ENCODE data around the gene MYH7.

MYH7 gene

GRCh38 chr14:23452237-23452636, 16.8 kb upstream of the MYH7 start:
- no peak overlapping the region for H3K4me3 ChIP-seq (ENCODE audit: low read length)
- no peak for DNase-seq (ENCODE audit: low read depth, low spot score)

- DNase-seq (ENCODE audit: low read depth, low spot score) = no peak
- no peak overlapping the region for H3K4me3 ChIP-seq (ENCODE audit: low read length)
Measured at GRCh38 chr14:23450379-23450778, 14.9 kb upstream of the MYH7 start.

GRCh38 chr14:23449314-23449713, 13.9 kb upstream of the MYH7 start:
- DNase-seq (ENCODE audit: low read depth, low spot score) = no peak
- H3K4me3 ChIP-seq (ENCODE audit: low read length) = no peak overlapping the region

GRCh38 chr14:23447361-23448350, 12.2 kb upstream of the MYH7 start:
- no peak for DNase-seq (ENCODE audit: low read depth, low spot score)
- H3K4me3 ChIP-seq (ENCODE audit: low read length) = no peak overlapping the region

- DNase-seq (ENCODE audit: low read depth, low spot score) = no peak
- H3K4me3 ChIP-seq (ENCODE audit: low read length) = no peak overlapping the region
Measured at GRCh38 chr14:23446291-23446851, 10.9 kb upstream of the MYH7 start.

GRCh38 chr14:23445773-23446172, 10.3 kb upstream of the MYH7 start:
- no peak for DNase-seq (ENCODE audit: low read depth, low spot score)
- H3K4me3 ChIP-seq (ENCODE audit: low read length) = no peak overlapping the region

- H3K4me3 ChIP-seq (ENCODE audit: low read length) = no peak overlapping the region
- DNase-seq (ENCODE audit: low read depth, low spot score) = no peak
Measured at GRCh38 chr14:23444314-23444713, 8.9 kb upstream of the MYH7 start.

- no peak overlapping the region for H3K4me3 ChIP-seq (ENCODE audit: low read length)
- no peak for DNase-seq (ENCODE audit: low read depth, low spot score)
Measured at GRCh38 chr14:23443881-23444280, 8.4 kb upstream of the MYH7 start.

- no peak overlapping the region for H3K4me3 ChIP-seq (ENCODE audit: low read length)
- no peak for DNase-seq (ENCODE audit: low read depth, low spot score)
Measured at GRCh38 chr14:23443411-23443812, 8.0 kb upstream of the MYH7 start.

GRCh38 chr14:23442721-23443356, 7.4 kb upstream of the MYH7 start:
- no peak for DNase-seq (ENCODE audit: low read depth, low spot score)
- H3K4me3 ChIP-seq (ENCODE audit: low read length) = no peak overlapping the region

- no peak overlapping the region for H3K4me3 ChIP-seq (ENCODE audit: low read length)
- DNase-seq (ENCODE audit: low read depth, low spot score) = no peak
Measured at GRCh38 chr14:23441076-23441475, 5.6 kb upstream of the MYH7 start.

- no peak overlapping the region for H3K4me3 ChIP-seq (ENCODE audit: low read length)
- no peak for DNase-seq (ENCODE audit: low read depth, low spot score)
Measured at GRCh38 chr14:23439107-23439835, 3.8 kb upstream of the MYH7 start.

- no peak for DNase-seq (ENCODE audit: low read depth, low spot score)
- no peak overlapping the region for H3K4me3 ChIP-seq (ENCODE audit: low read length)
Measured at GRCh38 chr14:23438101-23438971, 2.9 kb upstream of the MYH7 start.

GRCh38 chr14:23437133-23438100, 2.0 kb upstream of the MYH7 start:
- no peak overlapping the region for H3K4me3 ChIP-seq (ENCODE audit: low read length)
- DNase-seq (ENCODE audit: low read depth, low spot score) = no peak

GRCh38 chr14:23436327-23437132, 1.1 kb upstream of the MYH7 start:
- no peak for DNase-seq (ENCODE audit: low read depth, low spot score)
- no peak overlapping the region for H3K4me3 ChIP-seq (ENCODE audit: low read length)

- DNase-seq (ENCODE audit: low read depth, low spot score) = no peak
- no peak overlapping the region for H3K4me3 ChIP-seq (ENCODE audit: low read length)
Measured at GRCh38 chr14:23434488-23435222, 805 bp downstream of the MYH7 start.
